Measurements from ENCODE around the gene TRPV5. TPM values are rescaled to one million over a fixed set of nuclear protein-coding genes. Genes with fewer than 3 reads are reported as not detected.

Gene TRPV5
- total RNA-seq, 3 donors from 2014 or later (not counting 1 experiment from before 2014, with no cell fraction given), result not detected

DNA sequence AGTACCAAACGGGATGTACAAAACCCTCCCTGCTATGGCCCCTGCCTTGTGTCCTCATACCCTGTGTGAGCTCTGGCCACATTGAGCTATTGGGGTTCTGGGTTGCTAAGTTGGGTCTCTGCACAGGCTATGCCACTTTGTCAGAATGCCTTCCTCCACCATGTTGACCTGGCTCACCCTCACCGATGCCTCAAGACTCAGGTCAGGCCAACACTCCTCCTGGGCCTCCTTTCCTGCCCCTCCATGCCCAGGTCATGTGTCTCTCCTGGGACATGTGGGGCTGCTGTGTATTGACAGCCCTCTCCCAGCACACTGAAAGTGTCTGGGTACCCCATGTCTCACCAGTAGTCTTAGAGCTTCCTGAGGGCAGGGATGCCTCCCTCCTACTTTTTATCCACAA lies 14.6 kb downstream of the TRPV5 start:
- Mint-ChIP-seq H3K27me3 (ENCODE audit: low read depth in 2 of 2) (peaks cover 18 to 33% of the 10 kb centered on the region in 2 donors), H3K4me3 (no peak overlapping the region), H3K27ac (no peak overlapping the region), H3K9me3 (no peaks in the 10 kb centered on the region), H3K36me3 (no peaks in the 10 kb centered on the region), H3K4me1 (no peaks in the 10 kb centered on the region)
- 92% methylated on average over 2 of the region's 2 CpGs for WGBS (ENCODE audit: insufficient coverage)
- TF ChIP-seq, protein P1, sequence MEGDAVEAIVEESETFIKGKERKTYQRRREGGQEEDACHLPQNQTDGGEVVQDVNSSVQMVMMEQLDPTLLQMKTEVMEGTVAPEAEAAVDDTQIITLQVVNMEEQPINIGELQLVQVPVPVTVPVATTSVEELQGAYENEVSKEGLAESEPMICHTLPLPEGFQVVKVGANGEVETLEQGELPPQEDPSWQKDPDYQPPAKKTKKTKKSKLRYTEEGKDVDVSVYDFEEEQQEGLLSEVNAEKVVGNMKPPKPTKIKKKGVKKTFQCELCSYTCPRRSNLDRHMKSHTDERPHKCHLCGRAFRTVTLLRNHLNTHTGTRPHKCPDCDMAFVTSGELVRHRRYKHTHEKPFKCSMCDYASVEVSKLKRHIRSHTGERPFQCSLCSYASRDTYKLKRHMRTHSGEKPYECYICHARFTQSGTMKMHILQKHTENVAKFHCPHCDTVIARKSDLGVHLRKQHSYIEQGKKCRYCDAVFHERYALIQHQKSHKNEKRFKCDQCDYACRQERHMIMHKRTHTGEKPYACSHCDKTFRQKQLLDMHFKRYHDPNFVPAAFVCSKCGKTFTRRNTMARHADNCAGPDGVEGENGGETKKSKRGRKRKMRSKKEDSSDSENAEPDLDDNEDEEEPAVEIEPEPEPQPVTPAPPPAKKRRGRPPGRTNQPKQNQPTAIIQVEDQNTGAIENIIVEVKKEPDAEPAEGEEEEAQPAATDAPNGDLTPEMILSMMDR (IDR thresholded peaks at IDR 0.05), result no peak
- no peak for ATAC-seq
- intact Hi-C loops (cut with micrococcal nuclease), result no loop called here
- H3K27ac ChIP-seq (ENCODE audit: low read length), result no peak overlapping the region
- H3K4me1 ChIP-seq (ENCODE audit: control insufficient read depth, insufficient read depth, low read length), result no peaks in the 10 kb centered on the region
- DNase-seq, result no peak
- H3K9me3 ChIP-seq (ENCODE audit: control insufficient read depth, insufficient read depth, low read length), result no peaks in the 10 kb centered on the region
- H3K4me3 ChIP-seq (ENCODE audit: low read length), result no peak overlapping the region
- H3K27me3 ChIP-seq (ENCODE audit: control insufficient read depth, insufficient read depth, low read length), result no peaks in the 10 kb centered on the region
- no peaks in the 10 kb centered on the region for H3K36me3 ChIP-seq (ENCODE audit: control insufficient read depth, insufficient read depth, low read length)

DNA sequence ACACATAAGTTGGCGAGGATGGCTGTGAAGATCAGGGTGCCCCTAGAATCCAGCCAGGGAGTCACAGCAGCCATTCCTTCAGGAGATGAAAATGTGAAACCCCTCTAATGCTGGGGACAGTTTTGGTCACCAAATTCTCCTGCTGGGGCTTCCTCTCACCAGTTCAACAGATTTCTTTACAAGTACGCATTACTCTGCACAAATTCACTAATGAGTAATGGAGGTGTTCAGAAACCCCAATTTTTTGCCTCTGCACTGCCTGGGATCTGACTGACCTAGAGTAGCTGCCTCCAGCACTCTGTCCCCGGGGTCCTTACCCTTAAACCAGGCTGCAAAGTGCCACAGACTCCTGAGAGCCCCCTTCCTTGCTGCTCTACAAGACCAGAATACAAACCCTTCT lies 16.1 kb downstream of the TRPV5 start:
- Mint-ChIP-seq H3K36me3 (no peaks in the 10 kb centered on the region), H3K9me3 (no peaks in the 10 kb centered on the region), H3K4me3 (no peak overlapping the region), H3K27me3 (ENCODE audit: low read depth in 2 of 2) (peaks cover 19 to 38% of the 10 kb centered on the region in 2 donors), H3K27ac (no peak overlapping the region), H3K4me1 (no peaks in the 10 kb centered on the region)
- TF ChIP-seq, protein P1 (IDR thresholded peaks at IDR 0.05), result no peak
- DNase-seq, result no peak
- no peak overlapping the region for H3K27ac ChIP-seq (ENCODE audit: low read length)
- no peak overlapping the region for H3K4me3 ChIP-seq (ENCODE audit: low read length)
- no peaks in the 10 kb centered on the region for H3K36me3 ChIP-seq (ENCODE audit: control insufficient read depth, insufficient read depth, low read length)
- H3K9me3 ChIP-seq (ENCODE audit: control insufficient read depth, insufficient read depth, low read length), result no peaks in the 10 kb centered on the region
- no peaks in the 10 kb centered on the region for H3K27me3 ChIP-seq (ENCODE audit: control insufficient read depth, insufficient read depth, low read length)
- intact Hi-C loops (cut with micrococcal nuclease), result no loop called here
- WGBS (ENCODE audit: insufficient coverage), result 78% methylated on average over 3 of the region's 3 CpGs
- H3K4me1 ChIP-seq (ENCODE audit: control insufficient read depth, insufficient read depth, low read length), result no peaks in the 10 kb centered on the region
- ATAC-seq, result no peak

GRCh38 chr7:142916508-142916907 lies 17.0 kb downstream of the TRPV5 start:
- TF ChIP-seq, protein P1 (IDR thresholded peaks at IDR 0.05), result no peak
- H3K27me3 Mint-ChIP-seq (ENCODE audit: low read depth in 2 of 2), result peaks cover 20 to 38% of the 10 kb centered on the region in 2 donors
- DNase-seq (no peak), ATAC-seq (no peak)
- H3K4me1 ChIP-seq (ENCODE audit: control insufficient read depth, insufficient read depth, low read length), result no peaks in the 10 kb centered on the region
- H3K27ac ChIP-seq (ENCODE audit: low read length), result no peak overlapping the region
- H3K36me3 Mint-ChIP-seq, result no peaks in the 10 kb centered on the region
- H3K4me3 ChIP-seq (ENCODE audit: low read length), result no peak overlapping the region
- no peak overlapping the region for H3K4me3 Mint-ChIP-seq
- no peaks in the 10 kb centered on the region for H3K4me1 Mint-ChIP-seq
- H3K36me3 ChIP-seq (ENCODE audit: control insufficient read depth, insufficient read depth, low read length), result no peaks in the 10 kb centered on the region
- no peaks in the 10 kb centered on the region for H3K27me3 ChIP-seq (ENCODE audit: control insufficient read depth, insufficient read depth, low read length)
- no peaks in the 10 kb centered on the region for H3K9me3 Mint-ChIP-seq
- WGBS (ENCODE audit: insufficient coverage), result 61% methylated on average over 2 of the region's 2 CpGs
- intact Hi-C loops (cut with micrococcal nuclease), result no loop called here
- no peaks in the 10 kb centered on the region for H3K9me3 ChIP-seq (ENCODE audit: control insufficient read depth, insufficient read depth, low read length)
- no peak overlapping the region for H3K27ac Mint-ChIP-seq

DNA sequence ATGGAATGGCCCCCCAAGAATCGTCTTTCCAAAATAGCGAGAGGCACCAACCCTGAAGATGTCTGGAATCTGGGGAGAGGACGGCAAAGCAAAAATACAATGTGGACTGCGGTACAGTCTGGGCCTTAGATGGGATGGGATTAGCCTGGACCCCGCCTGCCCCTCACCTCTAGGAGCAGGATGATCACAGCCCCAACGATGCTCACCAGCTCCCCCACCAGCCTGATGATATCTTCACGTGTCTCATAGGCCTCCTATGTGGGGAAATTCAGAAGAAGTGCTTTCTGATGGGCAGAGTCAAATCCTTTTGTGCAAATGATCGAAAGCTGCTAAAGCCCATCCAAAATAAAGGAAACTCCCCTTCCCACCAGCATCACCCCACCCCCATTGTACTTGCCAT lies 18.2 kb downstream of the TRPV5 start:
- H3K27ac Mint-ChIP-seq, result no peak overlapping the region
- Histone ChIP-seq H3K27ac (ENCODE audit: low read length) (no peak overlapping the region), H3K36me3 (ENCODE audit: control insufficient read depth, insufficient read depth, low read length) (no peaks in the 10 kb centered on the region), H3K4me3 (ENCODE audit: low read length) (no peak overlapping the region), H3K27me3 (ENCODE audit: control insufficient read depth, insufficient read depth, low read length) (no peaks in the 10 kb centered on the region), H3K9me3 (ENCODE audit: control insufficient read depth, insufficient read depth, low read length) (no peaks in the 10 kb centered on the region), H3K4me1 (ENCODE audit: control insufficient read depth, insufficient read depth, low read length) (no peaks in the 10 kb centered on the region)
- WGBS (ENCODE audit: insufficient coverage), result 95% methylated on average over 5 of the region's 8 CpGs
- no peaks in the 10 kb centered on the region for H3K9me3 Mint-ChIP-seq
- TF ChIP-seq, protein P1 (IDR thresholded peaks at IDR 0.05), result no peak
- peaks cover 26 to 37% of the 10 kb centered on the region in 2 donors for H3K27me3 Mint-ChIP-seq (ENCODE audit: low read depth in 2 of 2)
- H3K4me1 Mint-ChIP-seq, result no peaks in the 10 kb centered on the region
- H3K4me3 Mint-ChIP-seq, result no peak overlapping the region
- no peak for DNase-seq
- intact Hi-C loops (cut with micrococcal nuclease), result no loop called here
- no peak for ATAC-seq
- no peaks in the 10 kb centered on the region for H3K36me3 Mint-ChIP-seq

Measured in natural killer cell (primary cell).